HG02852 (cell line): ENCODE results near the gene ARHGAP15.
A peak's percentile ranks its signal among the peaks of the same experiment; 100 is the strongest.

ENCODE experiments used
- ATAC-seq: cut with Tn5 transposase; IDR thresholded peaks from one replicate; pipeline ENCODE4 v1.9.1; 2021; ENCODE audit warnings: mild to moderate bottlenecking, moderate library complexity; ENCODE audit not compliant: unreplicated experiment

ARHGAP15 gene

GRCh38 chr2:143680885-143681405 lies 551.7 kb downstream of the ARHGAP15 start:
- no peak for ATAC-seq

GRCh38 chr2:143682436-143683055 lies 553.3 kb downstream of the ARHGAP15 start:
- no peak for ATAC-seq

DNA sequence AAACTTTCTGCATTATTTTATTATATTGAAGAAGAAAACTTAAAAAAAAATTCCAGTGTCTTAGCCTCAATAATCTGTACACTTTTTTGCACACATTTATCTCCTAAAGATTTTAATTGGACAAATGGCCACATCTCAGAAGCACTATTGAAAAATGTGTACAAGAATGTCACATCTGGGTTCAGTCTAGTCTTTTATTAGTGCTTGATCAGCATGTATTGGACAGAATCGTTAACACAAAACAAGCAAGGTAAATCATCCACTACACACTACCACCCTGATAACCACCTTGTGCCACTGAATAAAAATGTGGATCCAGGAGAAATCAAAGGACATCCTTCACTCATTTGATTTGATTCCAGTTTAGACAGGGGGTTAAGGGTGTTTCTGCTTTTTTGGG lies 554.8 kb downstream of the ARHGAP15 start:
- ATAC-seq: no peak

DNA sequence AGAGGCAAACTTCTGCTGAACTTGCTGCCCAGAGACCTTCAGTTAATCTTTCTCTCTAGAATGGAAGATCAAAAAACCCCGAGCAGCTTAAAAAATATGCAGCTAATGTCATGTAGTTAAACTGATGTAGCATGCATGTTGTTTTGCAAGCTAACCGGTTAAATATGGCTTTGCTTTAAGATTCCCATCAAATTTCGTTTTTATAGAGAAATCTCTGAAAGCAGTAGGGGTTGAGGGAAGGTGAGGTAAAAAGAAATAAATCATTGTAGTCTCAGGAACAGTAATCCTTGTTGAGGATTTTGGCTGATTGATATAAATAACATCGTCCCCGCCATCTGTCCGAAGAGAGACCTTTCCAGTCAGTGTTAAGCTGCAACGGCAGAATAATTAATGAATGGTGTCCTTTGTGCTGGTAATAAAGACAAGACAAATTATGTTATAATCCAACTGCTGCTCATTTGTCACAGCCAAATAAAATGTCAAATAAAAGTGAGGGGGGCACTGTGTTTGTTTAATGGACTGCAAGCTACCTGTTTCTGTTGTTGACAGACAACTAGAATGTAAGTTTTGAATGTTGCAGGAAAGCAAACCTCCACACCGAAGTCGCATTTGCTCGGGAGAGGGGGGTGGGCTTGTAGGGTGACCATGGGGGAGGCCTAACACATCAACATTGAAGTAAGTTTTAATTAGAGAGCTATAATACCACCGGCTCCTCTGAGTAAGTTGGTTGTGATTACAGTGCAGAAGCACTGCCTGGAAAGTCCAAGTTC lies 555.5 kb downstream of the ARHGAP15 start:
- ATAC-seq: no peak

- ATAC-seq: no peak
These were observed 556.3 kb downstream of the ARHGAP15 start for GRCh38 chr2:143685421-143686078.

- no peak for ATAC-seq
These were observed 557.5 kb downstream of the ARHGAP15 start for GRCh38 chr2:143686585-143687164.

DNA sequence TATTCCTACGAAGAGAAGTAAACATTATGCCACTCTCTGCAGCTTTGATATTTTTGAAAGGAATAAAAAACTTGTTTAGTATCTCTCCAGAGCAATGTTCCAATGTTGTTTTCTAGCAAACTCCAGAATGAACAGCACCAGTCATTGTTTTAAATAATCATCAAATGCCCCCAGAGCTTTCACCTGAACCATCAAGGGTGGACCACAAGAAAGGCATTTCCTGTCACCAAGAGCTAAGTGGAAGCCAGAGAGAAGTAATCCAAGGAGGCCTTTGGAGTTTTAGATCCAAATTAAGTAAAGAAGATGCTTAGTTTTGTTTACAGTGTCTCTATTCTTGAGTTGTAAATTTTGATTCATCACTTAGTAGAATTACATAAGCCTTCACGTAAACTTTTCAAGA lies 559.0 kb downstream of the ARHGAP15 start:
- no peak for ATAC-seq

DNA sequence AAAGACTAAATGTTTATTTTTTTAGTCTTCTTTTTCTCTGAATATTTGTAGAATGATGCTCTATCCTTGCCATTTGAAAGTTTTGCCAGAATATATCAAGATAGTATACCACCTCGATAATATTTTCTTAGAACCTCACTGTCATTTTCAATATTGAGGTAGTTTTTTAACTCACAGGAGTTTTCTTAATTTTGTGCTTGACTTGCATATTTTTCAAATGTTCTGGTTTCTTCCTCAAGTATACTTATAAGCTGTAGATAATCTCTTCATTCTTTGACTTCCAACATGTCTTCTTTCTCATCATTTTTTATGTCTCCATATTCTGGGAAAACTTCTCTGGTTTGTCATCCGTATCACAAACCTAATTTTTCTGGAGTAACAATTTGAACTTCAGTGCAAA lies 559.6 kb downstream of the ARHGAP15 start:
- ATAC-seq: no peak

GRCh38 chr2:143689541-143689940 lies 560.3 kb downstream of the ARHGAP15 start:
- no peak for ATAC-seq

- ATAC-seq: no peak
These were observed 561.0 kb downstream of the ARHGAP15 start for GRCh38 chr2:143690235-143690634.

DNA sequence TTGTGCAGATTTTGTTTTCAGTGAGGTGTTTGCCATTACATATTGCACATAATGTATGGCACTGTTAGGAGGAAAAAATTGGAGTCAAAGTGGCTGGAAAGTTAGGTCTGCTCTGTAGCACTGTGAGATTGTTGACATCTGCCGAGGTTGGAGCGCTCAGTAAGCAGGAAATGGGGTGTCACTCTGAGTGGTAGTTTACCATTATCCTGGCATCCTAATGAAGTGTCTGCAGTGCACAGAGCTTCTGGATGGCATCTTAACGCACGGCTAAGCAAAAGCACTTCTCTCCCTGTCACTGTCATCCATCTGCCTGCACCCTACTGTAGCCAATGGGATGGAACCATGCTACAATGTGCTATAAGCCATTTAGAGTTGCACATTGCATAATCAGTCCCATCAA lies 561.9 kb downstream of the ARHGAP15 start:
- ATAC-seq: no peak

- no peak for ATAC-seq
These were observed 562.9 kb downstream of the ARHGAP15 start for GRCh38 chr2:143692162-143692561.

DNA sequence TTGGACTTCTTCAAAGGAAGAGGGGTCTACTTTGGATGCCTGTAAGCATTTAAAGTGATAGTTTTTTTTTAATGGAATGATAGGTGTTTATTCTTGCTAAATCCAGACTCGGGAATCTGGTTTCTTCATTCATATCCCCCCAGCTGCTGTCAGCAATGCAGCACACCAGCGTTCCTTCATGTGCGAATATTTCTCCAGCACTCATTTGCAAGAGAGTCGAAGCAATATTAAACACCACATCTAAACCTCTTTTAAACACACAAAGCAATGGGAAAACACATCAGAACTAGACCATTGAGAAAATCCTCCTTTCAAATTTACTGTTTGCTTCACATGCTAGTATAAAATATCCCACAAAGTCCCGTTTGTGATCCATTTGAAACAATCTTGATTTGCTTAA lies 563.7 kb downstream of the ARHGAP15 start:
- no peak for ATAC-seq

DNA sequence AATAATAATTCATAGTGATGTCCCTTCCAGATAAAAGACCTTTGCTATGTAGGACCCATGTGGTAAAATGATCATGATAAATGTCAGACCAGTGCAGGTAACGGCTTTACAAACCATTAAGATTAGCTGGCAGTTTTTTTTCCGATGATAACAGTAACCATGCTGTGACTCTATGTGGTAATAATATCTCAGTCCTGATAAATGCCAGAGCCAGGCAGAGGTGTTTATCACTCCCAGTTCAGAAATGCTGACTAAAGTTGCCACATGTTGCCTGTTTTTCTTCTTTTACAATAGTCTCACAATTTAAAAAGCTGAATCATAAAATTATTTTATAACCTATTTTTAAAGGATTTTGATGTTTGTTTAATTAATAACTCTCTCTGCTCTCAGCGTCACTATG lies 565.1 kb downstream of the ARHGAP15 start:
- ATAC-seq: no peak

- peak; percentile 63 for ATAC-seq
These were observed 567.4 kb downstream of the ARHGAP15 start for GRCh38 chr2:143696651-143697050.

- ATAC-seq: peak; percentile 61
These were observed 568.5 kb downstream of the ARHGAP15 start for GRCh38 chr2:143697744-143698143.

DNA sequence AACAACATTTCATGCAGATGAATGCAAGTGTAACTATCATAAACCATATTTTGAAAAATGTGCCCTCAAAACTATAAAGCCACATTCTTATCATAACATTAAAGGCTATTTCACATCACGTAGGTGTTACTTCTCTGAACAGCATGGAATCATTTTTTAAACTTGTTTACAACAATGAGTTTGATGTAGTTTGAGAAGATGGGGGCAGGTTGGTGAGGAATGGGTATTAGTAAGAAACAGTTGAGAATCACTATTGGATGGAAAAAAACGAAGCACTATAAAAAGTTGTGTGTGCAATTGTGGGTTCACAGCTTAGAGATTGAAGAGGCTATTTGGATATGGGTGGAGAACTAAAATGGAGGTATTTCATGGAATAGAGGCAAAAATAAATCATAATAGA lies 569.1 kb downstream of the ARHGAP15 start:
- ATAC-seq: no peak

DNA sequence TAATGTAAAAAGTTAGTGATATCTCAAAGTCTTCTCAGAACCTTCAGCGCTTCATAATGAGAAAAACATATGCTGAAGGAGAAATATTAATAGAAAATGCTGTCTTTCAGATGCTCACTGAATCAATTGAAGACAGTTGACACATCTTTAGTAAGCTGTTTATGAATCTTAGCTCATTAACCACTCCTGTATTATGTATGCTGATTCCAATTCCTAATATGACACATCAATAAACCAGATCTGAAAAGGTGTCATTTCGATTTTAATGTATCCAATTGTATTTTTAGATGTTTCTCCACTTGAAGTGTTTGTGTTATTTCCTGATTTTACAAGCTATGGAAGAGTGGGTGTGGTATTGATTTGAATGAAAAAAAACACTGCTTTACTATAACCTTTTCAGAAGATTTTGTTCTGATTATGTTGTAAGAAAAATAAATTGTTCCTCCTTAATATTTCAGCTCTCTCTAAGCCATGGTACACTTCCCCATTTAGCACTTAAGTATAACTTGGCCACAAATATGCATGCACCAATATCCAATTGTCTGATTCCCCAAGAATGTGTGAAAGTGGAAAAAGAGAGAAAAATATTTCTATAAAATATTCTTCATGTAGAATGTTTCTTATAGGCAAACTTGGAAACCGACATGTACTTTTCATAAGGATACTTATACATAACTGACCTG lies 569.8 kb downstream of the ARHGAP15 start:
- ATAC-seq: peak; percentile 49

DNA sequence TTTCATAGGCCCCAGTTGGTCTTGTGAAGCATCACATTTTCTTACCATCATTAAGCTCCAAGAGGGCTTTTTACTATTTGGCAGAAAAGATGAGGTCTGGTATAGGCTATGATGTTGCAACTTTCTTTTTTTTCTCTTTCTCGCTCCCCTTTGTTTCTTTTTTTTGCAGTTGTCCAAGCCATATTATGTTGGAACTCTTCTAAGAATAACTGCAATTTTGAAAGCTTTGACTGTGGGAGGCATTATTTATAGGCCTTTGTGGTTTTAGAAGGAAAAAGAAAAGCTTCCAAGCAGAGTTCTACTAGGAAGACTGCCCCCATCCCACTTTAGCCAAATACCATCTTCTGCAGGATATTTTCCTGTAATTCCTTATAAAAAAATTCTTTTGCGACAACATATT lies 571.6 kb downstream of the ARHGAP15 start:
- no peak for ATAC-seq

GRCh38 chr2:143701785-143702184 lies 572.6 kb downstream of the ARHGAP15 start:
- ATAC-seq: no peak

DNA sequence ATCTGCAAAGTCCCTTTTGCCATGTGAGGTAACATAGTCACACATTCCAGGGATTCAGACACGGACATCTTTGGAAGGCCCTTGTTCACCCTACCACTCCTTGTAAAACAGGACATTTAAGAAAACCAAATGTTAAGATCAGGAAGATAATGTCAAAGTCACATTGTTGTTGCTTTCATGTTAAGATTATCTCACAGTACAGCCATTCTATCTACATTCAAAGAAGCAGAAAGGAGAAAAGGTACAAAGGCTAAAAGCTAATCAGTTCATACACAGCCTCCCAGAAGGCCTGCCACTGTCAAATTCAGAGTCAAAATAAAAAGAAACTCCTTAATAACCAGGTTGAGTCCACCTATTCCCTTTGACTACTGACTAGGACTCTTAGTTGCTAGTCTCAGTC lies 573.7 kb downstream of the ARHGAP15 start:
- ATAC-seq: no peak
